H1 (cell line): ENCODE measurements around the gene UQCRC2. TPM values are rescaled to one million over a fixed set of nuclear protein-coding genes. Genes with fewer than 3 reads are reported as not detected.

Experiments
- CTCF ChIA-PET: fragments of 300-600 bp; sonication (Branson Sonifier 250); formaldehyde crosslinking; loops from one replicate; lab custom pipeline; 2021; ENCODE audit not compliant: partially characterized antibody; lab: Charles Lee
- POLR2A ChIA-PET: fragments of 300-600 bp; sonication (Branson Sonifier 250); formaldehyde crosslinking; loops from one replicate; lab custom pipeline; 2021; ENCODE audit warnings: inconsistent platforms; ENCODE audit not compliant: partially characterized antibody; lab: Charles Lee
- DNase-seq, 2 experiments: peaks; one replicate each; pipeline versions ENCODE4 v3.0.0 to v3.0.0-alpha.2; 2010 to 2022; ENCODE audit warnings: low spot score in 2 of 2, low read depth in 1 of 2, mixed read lengths in 1 of 2
- FAIRE-seq: peaks from 2 replicates; lab custom pipeline; 2011; peaks lifted over from hg19 to GRCh38; lab: Jason Lieb, UNC
- H2AFZ ChIP-seq: 2 replicates; pipeline ENCODE4 v1.8.1; 2012; ENCODE audit warnings: low read length, inconsistent platforms
- H2AK5ac ChIP-seq: 2 replicates; pipeline ENCODE4 v1.6.1; 2013; ENCODE audit warnings: low read depth, low read length
- H2BK120ac ChIP-seq: replicated peaks from 2 replicates; pipeline ENCODE3; 2013; ENCODE audit warnings: low read depth, low read length, inconsistent platforms
- H2BK12ac ChIP-seq: 2 replicates; pipeline ENCODE4 v1.6.1; 2013; ENCODE audit warnings: low read depth, low read length
- H2BK15ac ChIP-seq: 2 replicates; pipeline ENCODE4 v1.6.1; 2013; ENCODE audit warnings: low read length
- H2BK20ac ChIP-seq: 2 replicates; pipeline ENCODE4 v1.6.1; 2013; ENCODE audit warnings: low read length
- H2BK5ac ChIP-seq: 2 replicates; pipeline ENCODE4 v1.6.1; 2013; ENCODE audit warnings: low read depth, low read length
- H3K14ac ChIP-seq: 2 replicates; pipeline ENCODE4 v1.6.1; 2013; ENCODE audit warnings: inconsistent platforms; ENCODE audit not compliant: insufficient read length
- H3K18ac ChIP-seq: 2 replicates; pipeline ENCODE4 v1.6.1; 2013; ENCODE audit warnings: low read length; ENCODE audit errors: extremely low read depth
- H3K23ac ChIP-seq: 2 replicates; pipeline ENCODE4 v1.6.1; 2013; ENCODE audit warnings: inconsistent platforms; ENCODE audit not compliant: insufficient read length
- H3K23me2 ChIP-seq: 2 replicates; pipeline ENCODE4 v1.6.1; 2013; ENCODE audit warnings: low read depth, low read length
- H3K27ac ChIP-seq: 2 replicates; pipeline ENCODE4 v1.6.1; 2011; ENCODE audit warnings: low read depth, low read length, inconsistent platforms
- H3K27me3 ChIP-seq, 4 experiments: replicated peaks in 1 of 4; 1 replicate in 1 of 4; 2 replicates in 3 of 4; pipeline versions ENCODE4 v1.6.1 to v1.8.1; 2011 to 2013; ENCODE audit warnings: low read length in 3 of 4, mild to moderate bottlenecking in 3 of 4, inconsistent platforms in 2 of 4, mixed read lengths in 2 of 4, moderate library complexity in 1 of 4; ENCODE audit not compliant: control insufficient read depth in 3 of 4, insufficient read depth in 3 of 4; ENCODE audit errors: extremely low read depth in 1 of 4
- H3K36me3 ChIP-seq, 4 experiments: 2 replicates each; pipeline versions ENCODE4 v1.6.1 to v1.8.1; 2011 to 2013; ENCODE audit warnings: mild to moderate bottlenecking in 4 of 4, low read length in 3 of 4, moderate library complexity in 2 of 4, control low read depth in 1 of 4, inconsistent platforms in 1 of 4; ENCODE audit not compliant: insufficient read depth in 4 of 4, control insufficient read depth in 2 of 4
- H3K4ac ChIP-seq: replicated peaks from 2 replicates; pipeline ENCODE3; 2013; ENCODE audit warnings: low read length, low read depth, mixed read lengths, inconsistent platforms; ENCODE audit not compliant: insufficient read length
- H3K4me1 ChIP-seq, 4 experiments: replicated peaks in 1 of 4; 1 replicate in 1 of 4; 2 replicates in 3 of 4; pipeline versions ENCODE4 v1.6.1 to v1.8.1; 2011 to 2013; ENCODE audit warnings: low read length in 3 of 4, inconsistent platforms in 2 of 4, mixed read lengths in 1 of 4; ENCODE audit not compliant: insufficient read depth in 4 of 4, control insufficient read depth in 3 of 4
- H3K4me2 ChIP-seq, 2 experiments: 2 replicates each; pipeline versions ENCODE4 v1.6.1 to v1.8.1; 2011 to 2013; ENCODE audit warnings: low read depth in 2 of 2, low read length in 2 of 2, control low read depth in 1 of 2, inconsistent platforms in 1 of 2, mild to moderate bottlenecking in 1 of 2; ENCODE audit not compliant: insufficient read depth in 1 of 2
- H3K4me3 ChIP-seq, 4 experiments: fragments of 200-600, 300-600 bp in 1 of 4; sonication (generic), shearing (Covaris generic), sonication (Bioruptor Twin) in 1 of 4; 2 replicates each; pipeline versions ENCODE4 v1.5.1 to v1.8.1; 2011 to 2016; ENCODE audit warnings: low read length in 4 of 4, low read depth in 3 of 4, control low read depth in 2 of 4, inconsistent platforms in 2 of 4, mild to moderate bottlenecking in 2 of 4, mixed read lengths in 1 of 4, moderate library complexity in 1 of 4; ENCODE audit not compliant: insufficient read depth in 2 of 4; ENCODE audit errors: extremely low read depth in 1 of 4
- H3K56ac ChIP-seq: replicated peaks from 2 replicates; pipeline ENCODE3; 2013; ENCODE audit warnings: low read depth, mild to moderate bottlenecking, mixed read lengths, low read length, inconsistent platforms; ENCODE audit not compliant: insufficient read length
- H3K79me1 ChIP-seq: 2 replicates; pipeline ENCODE4 v1.6.1; 2013; ENCODE audit warnings: low read depth, low read length, control low read depth
- H3K79me2 ChIP-seq, 2 experiments: 2 replicates each; pipeline versions ENCODE4 v1.6.1 to v1.8.1; 2012 to 2013; ENCODE audit warnings: low read length in 2 of 2, mild to moderate bottlenecking in 2 of 2, inconsistent platforms in 1 of 2; ENCODE audit not compliant: insufficient read depth in 2 of 2, control insufficient read depth in 1 of 2
- H3K9ac ChIP-seq, 4 experiments: replicated peaks in 1 of 4; 1 replicate in 1 of 4; 2 replicates in 3 of 4; pipeline versions ENCODE4 v1.6.1 to v1.8.1; 2011 to 2013; ENCODE audit warnings: low read depth in 3 of 4, low read length in 3 of 4, control low read depth in 2 of 4, mild to moderate bottlenecking in 2 of 4, moderate library complexity in 2 of 4, inconsistent platforms in 1 of 4; ENCODE audit errors: extremely low read depth in 1 of 4
- H3K9me3 ChIP-seq, 2 experiments: 2 replicates each; pipeline versions ENCODE4 v1.6.1 to v1.8.1; 2012 to 2013; ENCODE audit warnings: mild to moderate bottlenecking in 2 of 2, moderate library complexity in 2 of 2, control low read depth in 1 of 2, inconsistent platforms in 1 of 2, low read depth in 1 of 2, low read length in 1 of 2, mixed read lengths in 1 of 2; ENCODE audit not compliant: insufficient read depth in 2 of 2
- H4K20me1 ChIP-seq, 2 experiments: replicated peaks in 1 of 2; 2 replicates each; pipeline versions ENCODE3 to v1.8.1; 2011 to 2013; ENCODE audit warnings: inconsistent platforms in 2 of 2, low read length in 2 of 2, mild to moderate bottlenecking in 1 of 2; ENCODE audit not compliant: insufficient read depth in 2 of 2, control insufficient read depth in 1 of 2
- H4K5ac ChIP-seq: 2 replicates; pipeline ENCODE4 v1.6.1; 2013; ENCODE audit warnings: low read length, low read depth, mixed read lengths, inconsistent platforms; ENCODE audit not compliant: insufficient read length
- H4K8ac ChIP-seq: 2 replicates; pipeline ENCODE4 v1.8.0; 2013; ENCODE audit warnings: mild to moderate bottlenecking, moderate library complexity, low read length, inconsistent platforms; ENCODE audit not compliant: insufficient read depth; ENCODE audit errors: extremely low read depth
- H4K91ac ChIP-seq: replicated peaks from 2 replicates; pipeline ENCODE3; 2013; ENCODE audit warnings: low read length, mixed read lengths, inconsistent platforms; ENCODE audit not compliant: insufficient read length
- CBX8 ChIP-seq: fragments of 300-800, 300-1000 bp; sonication (generic); IDR thresholded peaks from 2 replicates; pipeline ENCODE4 v1.7.1; 2016; ENCODE audit warnings: low read depth, low read length, borderline replicate concordance
- CEBPB ChIP-seq: IDR thresholded peaks from 2 replicates; pipeline ENCODE4 v1.6.1; 2012; ENCODE audit warnings: low read depth, low read length
- CREB1 ChIP-seq: IDR thresholded peaks from 2 replicates; pipeline ENCODE4 v1.6.1; 2012; ENCODE audit warnings: inconsistent platforms
- EP300 ChIP-seq, 2 experiments: IDR thresholded peaks; 1 replicate in 1 of 2; 2 replicates in 1 of 2; pipeline ENCODE4 v1.6.1; 2011 to 2012; ENCODE audit warnings: low read depth in 2 of 2, low read length in 2 of 2, mild to moderate bottlenecking in 2 of 2, borderline replicate concordance in 1 of 2, inconsistent platforms in 1 of 2, moderate library complexity in 1 of 2
- FOSL1 ChIP-seq: IDR thresholded peaks from 2 replicates; pipeline ENCODE4 v1.6.1; 2011; ENCODE audit warnings: mild to moderate bottlenecking, low read depth, low read length, moderate library complexity; ENCODE audit not compliant: insufficient read depth
- JUN ChIP-seq: IDR thresholded peaks from 2 replicates; pipeline ENCODE4 v1.6.1; 2011; ENCODE audit warnings: low read depth, mild to moderate bottlenecking, improper control_type of control experiment, low read length
- PHF8 ChIP-seq: fragments of 200-600 bp; sonication (generic); conservative IDR thresholded peaks from 2 replicates; pipeline ENCODE4 v1.7.1; 2012; ENCODE audit warnings: low read depth, mild to moderate bottlenecking, inconsistent platforms, low read length, moderate library complexity
- RXRA ChIP-seq: IDR thresholded peaks from 2 replicates; pipeline ENCODE4 v1.6.1; 2011; ENCODE audit warnings: low read depth, mild to moderate bottlenecking, low read length, moderate library complexity; ENCODE audit not compliant: insufficient read depth
- YY1 ChIP-seq: IDR thresholded peaks from 2 replicates; pipeline ENCODE4 v1.6.1; 2011; ENCODE audit warnings: low read depth, mild to moderate bottlenecking, low read length
- ZNF274 ChIP-seq: IDR thresholded peaks from 2 replicates; pipeline ENCODE4 v1.7.0; 2012; ENCODE audit warnings: low read length, borderline replicate concordance; ENCODE audit errors: extremely low read depth
- WGBS, 2 experiments: shearing (Covaris generic) in 1 of 2; methylation state at CpG; one replicate each; pipeline versions ENCODE4 v1.1.6 to v1.1.7; 2013 to 2015; ENCODE audit warnings: low lambda C conversion rate in 2 of 2, mixed read lengths in 2 of 2, inconsistent platforms in 1 of 2, low coverage in 1 of 2, missing lambda C conversion rate in 1 of 2; ENCODE audit not compliant: insufficient replicate concordance in 2 of 2, insufficient coverage in 1 of 2, insufficient read length in 1 of 2; ENCODE audit errors: extremely low coverage in 1 of 2, missing lambda C conversion rate in 1 of 2; 5-methylcytosine and 5-hydroxymethylcytosine counted together
- polyA plus RNA-seq, 7 experiments: library from polyadenylated mRNA; depleted of rRNA in 3 of 7; stranded (reverse) in 5 of 7; unstranded in 2 of 7; fragments of >200 nt in 5 of 7; fragments of 200-250 nt in 2 of 7; gene quantifications; 1 replicate in 5 of 7; 2 replicates in 1 of 7; 4 replicates in 1 of 7; pipeline versions ENCODE4 v1.2.1 to v1.2.3, GENCODE V29; 2011 to 2013; ENCODE audit warnings: missing spikeins in 2 of 7, mixed read lengths in 2 of 7
- total RNA-seq: library from RNA; stranded (reverse); fragmentation: NEBNext Ultra II Directional; extraction: Animal tissue kit (Norgen Biotek cat#: 25700); gene quantifications from 2 replicates; pipeline ENCODE4 v1.2.1, GENCODE V29; 2021
- TF ChIP-seq, protein P1 (sequence below): IDR thresholded peaks from 2 replicates; pipeline ENCODE4 v1.6.1; 2012; ENCODE audit warnings: low read length, inconsistent platforms
- TF ChIP-seq, protein P2 (sequence below): IDR thresholded peaks from 2 replicates; pipeline ENCODE4 v1.6.1; 2012; ENCODE audit warnings: inconsistent platforms

Gene UQCRC2
- total and polyA plus RNA-seq, 2 of the 8 experiments (the other 6 are each of a cell fraction or from before 2014, with no cell fraction given): 94.4 to 182 TPM

DNA sequence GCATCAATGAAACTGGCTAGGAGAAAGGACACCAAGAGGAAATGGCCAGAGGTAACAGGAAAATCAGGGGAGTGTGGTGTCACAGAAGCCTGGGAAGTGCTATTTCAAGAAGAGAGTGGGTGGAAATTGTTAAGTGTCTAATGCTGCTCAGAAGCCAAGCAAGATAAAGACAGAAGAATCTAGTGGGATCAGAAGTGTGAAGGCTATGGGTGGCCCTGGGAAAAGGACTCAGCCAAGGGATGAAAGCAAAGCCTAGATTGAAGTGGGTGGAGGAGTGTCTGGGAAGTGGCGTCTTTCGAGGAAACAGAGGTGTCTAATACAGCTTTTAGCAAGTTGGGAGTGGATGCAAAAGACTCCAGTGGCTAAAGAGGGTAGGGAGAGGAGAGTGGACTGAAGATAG lies 34.3 kb downstream of the UQCRC2 start:
- H3K27ac ChIP-seq: no peak overlapping the region
- FAIRE-seq: no peak
- H3K18ac ChIP-seq: no peak overlapping the region
- no peak overlapping the region for H4K5ac ChIP-seq
- no peaks in the 10 kb centered on the region for H3K9me3 ChIP-seq
- no peak overlapping the region for H4K8ac ChIP-seq
- H2AFZ ChIP-seq: no peak overlapping the region
- peaks cover 0 to 2% (median 0%) of the 10 kb centered on the region in 4 experiments; a peak in 1 of 7 replicates for H3K4me1 ChIP-seq
- no peaks in the 10 kb centered on the region for H4K20me1 ChIP-seq
- H3K23me2 ChIP-seq: no peaks in the 10 kb centered on the region
- no peak overlapping the region for H3K9ac ChIP-seq
- H3K36me3 ChIP-seq: peaks cover 5 to 23% (median 12%) of the 10 kb centered on the region in 4 experiments
- no peak overlapping the region for H2AK5ac ChIP-seq
- H3K79me1 ChIP-seq: no peaks in the 10 kb centered on the region; the same call in 1 of the 2 replicates
- no peak overlapping the region for H2BK12ac ChIP-seq
- no peaks in the 10 kb centered on the region for H3K79me2 ChIP-seq
- H3K4me2 ChIP-seq: no peak overlapping the region
- no peak overlapping the region for H2BK5ac ChIP-seq
- no peaks in the 10 kb centered on the region for H3K27me3 ChIP-seq
- no peak overlapping the region for H3K56ac ChIP-seq
- DNase-seq: no peak
- WGBS, 2 experiments: 95% methylated on average over 2 of the region's 2 CpGs; no CpG with 5 or more reads in 1 of the 2 experiments
- no peak overlapping the region for H2BK15ac ChIP-seq
- H3K14ac ChIP-seq: no peak overlapping the region
- CTCF ChIA-PET: interaction anchor here (0.6 to 1.5 kb wide), 2 partner anchors 193 to 215 kb away, joined by 3 read pairs; no protein-coding TSS in a partner anchor
- H3K23ac ChIP-seq: no peak overlapping the region
- no peak overlapping the region for H2BK20ac ChIP-seq
- no peak overlapping the region for H4K91ac ChIP-seq
- POLR2A ChIA-PET: no interaction called here
- no peak overlapping the region for H3K4ac ChIP-seq
- H2BK120ac ChIP-seq: no peak overlapping the region
- H3K4me3 ChIP-seq: no peak overlapping the region
- TF ChIP-seq CEBPB (no peak), RXRA (no peak), CREB1 (no peak), YY1 (no peak), ZNF274 (no peak), EP300 (IDR thresholded peaks at IDR 0.05; ENCODE audit: borderline replicate concordance in 1 of 2, low read depth in 2 of 2, low read length in 2 of 2) (no peak), FOSL1 (no peak), CBX8 (no peak), JUN (no peak), PHF8 (no peak)
- TF ChIP-seq, protein P1, sequence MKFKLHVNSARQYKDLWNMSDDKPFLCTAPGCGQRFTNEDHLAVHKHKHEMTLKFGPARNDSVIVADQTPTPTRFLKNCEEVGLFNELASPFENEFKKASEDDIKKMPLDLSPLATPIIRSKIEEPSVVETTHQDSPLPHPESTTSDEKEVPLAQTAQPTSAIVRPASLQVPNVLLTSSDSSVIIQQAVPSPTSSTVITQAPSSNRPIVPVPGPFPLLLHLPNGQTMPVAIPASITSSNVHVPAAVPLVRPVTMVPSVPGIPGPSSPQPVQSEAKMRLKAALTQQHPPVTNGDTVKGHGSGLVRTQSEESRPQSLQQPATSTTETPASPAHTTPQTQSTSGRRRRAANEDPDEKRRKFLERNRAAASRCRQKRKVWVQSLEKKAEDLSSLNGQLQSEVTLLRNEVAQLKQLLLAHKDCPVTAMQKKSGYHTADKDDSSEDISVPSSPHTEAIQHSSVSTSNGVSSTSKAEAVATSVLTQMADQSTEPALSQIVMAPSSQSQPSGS: no peak
- TF ChIP-seq, protein P2, sequence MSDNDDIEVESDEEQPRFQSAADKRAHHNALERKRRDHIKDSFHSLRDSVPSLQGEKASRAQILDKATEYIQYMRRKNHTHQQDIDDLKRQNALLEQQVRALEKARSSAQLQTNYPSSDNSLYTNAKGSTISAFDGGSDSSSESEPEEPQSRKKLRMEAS: no peak
